SH-SY5Y (cell line): ENCODE data around the gene GCKR.

Experiments
- GATA2 ChIP-seq: IDR thresholded peaks from 2 replicates; pipeline ENCODE4 v1.6.1; 2011; ENCODE audit warnings: mild to moderate bottlenecking, low read depth, low read length
- GATA3 ChIP-seq: IDR thresholded peaks from 2 replicates; pipeline ENCODE4 v1.6.1; 2011; ENCODE audit warnings: low read depth, mild to moderate bottlenecking, low read length, moderate library complexity

DNA sequence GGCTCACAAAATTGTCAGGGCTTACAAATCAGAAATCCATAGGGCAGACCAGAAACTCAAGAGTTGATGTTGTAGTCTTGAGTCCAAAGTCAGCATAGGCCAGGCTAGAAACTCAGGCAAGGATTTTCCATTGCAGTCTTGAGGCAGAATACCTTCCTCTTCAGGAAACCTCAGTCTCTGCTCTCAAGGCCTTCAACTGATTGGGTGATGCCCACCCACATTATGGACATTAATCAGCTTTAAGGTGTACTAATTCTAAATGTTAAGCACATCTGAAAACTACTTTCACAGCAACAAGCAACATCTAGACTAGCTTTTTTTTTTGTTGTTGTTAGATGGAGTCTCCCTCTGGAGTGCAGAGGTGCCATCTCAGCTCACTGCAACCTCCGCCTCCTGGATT lies 54.9 kb downstream of the GCKR start:
- TF ChIP-seq GATA2, result no peak
- no peak for TF ChIP-seq GATA3
